NCI-H2196 (cell line): ENCODE measurements around the gene CCDC192.
A peak's percentile ranks its signal among the peaks of the same experiment; 100 is the strongest.

Source experiments
- DNase-seq: peaks from one replicate; lab custom pipeline; 2025; ENCODE audit not compliant: unreplicated experiment; lab: John Stamatoyannopoulos, UW

Gene CCDC192

GRCh38 chr5:127912411-127912810, 209.2 kb downstream of the CCDC192 start:
- DNase-seq, result no peak

GRCh38 chr5:127916885-127917573, 213.8 kb downstream of the CCDC192 start:
- DNase-seq, result no peak

GRCh38 chr5:127919006-127919796, 216.0 kb downstream of the CCDC192 start:
- no peak for DNase-seq

GRCh38 chr5:127919818-127920217, 216.6 kb downstream of the CCDC192 start:
- DNase-seq, result no peak

- no peak for DNase-seq
Observed at GRCh38 chr5:127920936-127921335, 217.7 kb downstream of the CCDC192 start.

GRCh38 chr5:127922603-127923002, 219.4 kb downstream of the CCDC192 start:
- no peak for DNase-seq

- no peak for DNase-seq
Observed at GRCh38 chr5:127923804-127924570, 220.8 kb downstream of the CCDC192 start.

- DNase-seq, result no peak
Observed at GRCh38 chr5:127924606-127925005, 221.4 kb downstream of the CCDC192 start.

GRCh38 chr5:127925916-127926315, 222.7 kb downstream of the CCDC192 start:
- peak; percentile 21 for DNase-seq

- no peak for DNase-seq
Observed at GRCh38 chr5:127926974-127927373, 223.8 kb downstream of the CCDC192 start.

- no peak for DNase-seq
Observed at GRCh38 chr5:127928053-127928452, 224.9 kb downstream of the CCDC192 start.

- DNase-seq, result no peak
Observed at GRCh38 chr5:127930311-127930710, 227.1 kb downstream of the CCDC192 start.

- no peak for DNase-seq
Observed at GRCh38 chr5:127931396-127931795, 228.2 kb downstream of the CCDC192 start.

- no peak for DNase-seq
Observed at GRCh38 chr5:127933348-127933747, 230.2 kb downstream of the CCDC192 start.

- peak; percentile 71 for DNase-seq
Observed at GRCh38 chr5:127934791-127935256, 231.6 kb downstream of the CCDC192 start.

- peak; percentile 14 for DNase-seq
Observed at GRCh38 chr5:127935398-127935797, 232.2 kb downstream of the CCDC192 start.

- no peak for DNase-seq
Observed at GRCh38 chr5:127936439-127936972, 233.3 kb downstream of the CCDC192 start.

GRCh38 chr5:127938746-127939145, 235.6 kb downstream of the CCDC192 start:
- no peak for DNase-seq

GRCh38 chr5:127940854-127941253, 237.7 kb downstream of the CCDC192 start:
- no peak for DNase-seq

- DNase-seq, result no peak
Observed at GRCh38 chr5:127941646-127942045, 238.5 kb downstream of the CCDC192 start.
